ENCODE measurements around the gene HEPN1. TPM values are rescaled to one million over a fixed set of nuclear protein-coding genes. Genes with fewer than 3 reads are reported as not detected.
"Not testable (repeated sequence)": the region's sequence is repeated elsewhere in the genome, so short reads cannot be mapped to it uniquely, and the experiment has no call there.

Gene HEPN1
- total RNA-seq, 2 experiments from 2014 or later = not detected

GRCh38 chr11:124943254-124943616 lies 24.2 kb downstream of the HEPN1 start:
- Mint-ChIP-seq H3K36me3 (peaks cover 9% of the 10 kb centered on the region), H3K4me1 (peaks cover 11% of the 10 kb centered on the region), H3K27ac (no peak overlapping the region), H3K9me3 (peaks cover 5% of the 10 kb centered on the region), H3K27me3 (no peaks in the 10 kb centered on the region), H3K4me3 (no peak overlapping the region)
- no peak for DNase-seq
- POLR2A ChIA-PET = interaction anchor here (1.9 kb wide), 1 partner anchor 11 kb away, joined by 14 read pairs; the partner anchor contains the start of gene CCDC15
- ATAC-seq (ENCODE audit: low read depth) = no peak

GRCh38 chr11:124943741-124944140 lies 24.7 kb downstream of the HEPN1 start:
- no peak for DNase-seq
- H3K36me3 Mint-ChIP-seq = peaks cover 14% of the 10 kb centered on the region
- peak; percentile 68 for ATAC-seq (ENCODE audit: low read depth)
- H3K27ac Mint-ChIP-seq = peak overlapping the region; percentile 58
- H3K4me3 Mint-ChIP-seq = no peak overlapping the region
- H3K9me3 Mint-ChIP-seq = peaks cover 10% of the 10 kb centered on the region
- peaks cover 12% of the 10 kb centered on the region for H3K4me1 Mint-ChIP-seq
- POLR2A ChIA-PET = interaction anchor here (1.9 kb wide), 1 partner anchor 10 kb away, joined by 14 read pairs; the partner anchor contains the start of gene CCDC15
- no peaks in the 10 kb centered on the region for H3K27me3 Mint-ChIP-seq

GRCh38 chr11:124944565-124944964 lies 25.5 kb downstream of the HEPN1 start:
- no peak overlapping the region for H3K27ac Mint-ChIP-seq
- H3K27me3 Mint-ChIP-seq = no peaks in the 10 kb centered on the region
- H3K9me3 Mint-ChIP-seq = peaks cover 13% of the 10 kb centered on the region
- POLR2A ChIA-PET = interaction anchor here (1.2 to 1.9 kb wide), 2 partner anchors 10 to 17 kb away, joined by 3 to 14 read pairs; partner anchors contain the start of gene CCDC15
- peaks cover 14% of the 10 kb centered on the region for H3K4me1 Mint-ChIP-seq
- no peak overlapping the region for H3K4me3 Mint-ChIP-seq
- no peak for DNase-seq
- H3K36me3 Mint-ChIP-seq = peaks cover 17% of the 10 kb centered on the region
- ATAC-seq (ENCODE audit: low read depth) = no peak

- Mint-ChIP-seq H3K27me3 (no peaks in the 10 kb centered on the region), H3K4me1 (peaks cover 20% of the 10 kb centered on the region), H3K4me3 (no peak overlapping the region), H3K27ac (no peak overlapping the region), H3K9me3 (peaks cover 13% of the 10 kb centered on the region), H3K36me3 (peaks cover 17% of the 10 kb centered on the region)
- ATAC-seq (ENCODE audit: low read depth) = no peak
- POLR2A ChIA-PET = interaction anchor here (1.2 kb wide), 1 partner anchor 18 kb away, joined by 3 read pairs; no protein-coding TSS in a partner anchor
- DNase-seq = no peak
These were observed 26.8 kb downstream of the HEPN1 start for GRCh38 chr11:124945826-124946225.

- POLR2A ChIA-PET = no interaction called here
- ATAC-seq (ENCODE audit: low read depth) (no peak), DNase-seq (no peak)
- Mint-ChIP-seq H3K27me3 (no peaks in the 10 kb centered on the region), H3K4me3 (no peak overlapping the region), H3K27ac (no peak overlapping the region), H3K9me3 (peaks cover 13% of the 10 kb centered on the region), H3K4me1 (peaks cover 20% of the 10 kb centered on the region), H3K36me3 (peaks cover 16% of the 10 kb centered on the region)
These were observed 27.7 kb downstream of the HEPN1 start for GRCh38 chr11:124946735-124947141.

GRCh38 chr11:124950601-124951330 lies 31.7 kb downstream of the HEPN1 start:
- Mint-ChIP-seq H3K4me3 (no peak overlapping the region), H3K9me3 (peaks cover 13% of the 10 kb centered on the region), H3K27ac (no peak overlapping the region), H3K27me3 (no peaks in the 10 kb centered on the region), H3K4me1 (peaks cover 12% of the 10 kb centered on the region), H3K36me3 (peaks cover 17% of the 10 kb centered on the region)
- DNase-seq = no peak
- POLR2A ChIA-PET = interaction anchor here (0.8 to 2.1 kb wide), 7 partner anchors 18 to 1889 kb away, joined by 3 to 13 read pairs (median 4); partner anchors contain the start of gene HSPA8
- ATAC-seq (ENCODE audit: low read depth) = peak; percentile 60

- DNase-seq (no peak), ATAC-seq (ENCODE audit: low read depth) (peak; percentile 1)
- Mint-ChIP-seq H3K4me3 (no peak overlapping the region), H3K4me1 (peaks cover 13% of the 10 kb centered on the region), H3K27me3 (no peaks in the 10 kb centered on the region), H3K27ac (no peak overlapping the region), H3K36me3 (peaks cover 16% of the 10 kb centered on the region), H3K9me3 (peaks cover 13% of the 10 kb centered on the region)
- POLR2A ChIA-PET = interaction anchor here (0.8 to 2.1 kb wide), 5 partner anchors 20 to 75 kb away, joined by 3 to 13 read pairs (median 7); no protein-coding TSS in a partner anchor
These were observed 32.3 kb downstream of the HEPN1 start for GRCh38 chr11:124951341-124951740.

- Mint-ChIP-seq H3K27ac (no peak within 1 kb of the TSS), H3K4me3 (no peak within 1 kb of the TSS), H3K36me3 (peaks cover 7% of the 10 kb centered on the region), H3K4me1 (peaks cover 11% of the 10 kb centered on the region), H3K9me3 (peaks cover 3% of the 10 kb centered on the region), H3K27me3 (no peaks in the 10 kb centered on the region)
- POLR2A ChIA-PET = interaction anchor here (0.8 to 2.7 kb wide), 18 partner anchors 10 to 934 kb away, joined by 3 to 20 read pairs (median 4); partner anchors contain the start of genes HEPACAM, HYLS1, ROBO4 and SIAE
- ATAC-seq (ENCODE audit: low read depth) (peak; percentile 85), DNase-seq (peak; percentile 91)
These were observed 34.9 kb downstream of the HEPN1 start, which contains the start of gene CCDC15 for GRCh38 chr11:124953753-124954589. Gene CCDC15, plus strand, starts transcription at chr11:124954202. Its CDS starts 531 bp downstream, at chr11:124954733.

GRCh38 chr11:124954590-124954955 lies 35.5 kb downstream of the HEPN1 start:
- H3K4me3 Mint-ChIP-seq = no peak overlapping the region
- no peaks in the 10 kb centered on the region for H3K9me3 Mint-ChIP-seq
- H3K4me1 Mint-ChIP-seq = peaks cover 10% of the 10 kb centered on the region
- H3K27ac Mint-ChIP-seq = no peak overlapping the region
- no peak for DNase-seq
- ATAC-seq (ENCODE audit: low read depth) = no peak
- H3K36me3 Mint-ChIP-seq = peaks cover 4% of the 10 kb centered on the region
- POLR2A ChIA-PET = interaction anchor here (1.1 to 2.7 kb wide), 6 partner anchors 11 to 281 kb away, joined by 3 to 20 read pairs (median 14); partner anchors contain the start of genes SIAE, SPA17 and TMEM218
- H3K27me3 Mint-ChIP-seq = no peaks in the 10 kb centered on the region

GRCh38 chr11:124955035-124955434 lies 36.0 kb downstream of the HEPN1 start:
- Mint-ChIP-seq H3K27me3 (no peaks in the 10 kb centered on the region), H3K36me3 (peaks cover 4% of the 10 kb centered on the region), H3K4me3 (no peak overlapping the region), H3K9me3 (no peaks in the 10 kb centered on the region), H3K4me1 (peaks cover 7% of the 10 kb centered on the region), H3K27ac (no peak overlapping the region)
- DNase-seq (no peak), ATAC-seq (ENCODE audit: low read depth) (no peak)
- POLR2A ChIA-PET = interaction anchor here (2.1 to 2.7 kb wide), 3 partner anchors 11 to 34 kb away, joined by 14 to 20 read pairs (median 15); no protein-coding TSS in a partner anchor

- H3K27me3 Mint-ChIP-seq = no peaks in the 10 kb centered on the region
- no peak overlapping the region for H3K4me3 Mint-ChIP-seq
- ATAC-seq (ENCODE audit: low read depth) = peak; percentile 88
- H3K27ac Mint-ChIP-seq = no peak overlapping the region
- no peak for DNase-seq
- H3K9me3 Mint-ChIP-seq = no peaks in the 10 kb centered on the region
- peaks cover 6% of the 10 kb centered on the region for H3K36me3 Mint-ChIP-seq
- POLR2A ChIA-PET = no interaction called here
- no peaks in the 10 kb centered on the region for H3K4me1 Mint-ChIP-seq
These were observed 43.0 kb downstream of the HEPN1 start for GRCh38 chr11:124961972-124962609.

- H3K4me3 Mint-ChIP-seq, H3K27me3 Mint-ChIP-seq, POLR2A ChIA-PET: not testable (repeated sequence)
These were observed 49.1 kb downstream of the HEPN1 start for GRCh38 chr11:124968197-124968596.

More at GRCh38 chr11:124968197-124968596, 49.1 kb downstream of the HEPN1 start:
- not testable (repeated sequence) for ATAC-seq (ENCODE audit: low read depth); H3K27ac Mint-ChIP-seq; DNase-seq; H3K9me3 Mint-ChIP-seq; H3K4me1 Mint-ChIP-seq; H3K36me3 Mint-ChIP-seq

Data from activated naive CD8-positive, alpha-beta T cell treated with anti-CD3 and anti-CD28 coated beads, Interleukin-2, amount 10 ng/mL, durations not matched to agents 7 days and 5 days (primary cell).